Central memory CD8-positive, alpha-beta T cell (primary cell): ENCODE results near the gene SHD.
"Not testable (repeated sequence)": the region's sequence is repeated elsewhere in the genome, so short reads cannot be mapped to it uniquely, and the experiment has no call there.

Source experiments
- ATAC-seq: fragments of 150-1000 bp; cut with Tn5 transposase; replicated peaks from 2 replicates; pipeline ENCODE4 v1.10.0; 2022; ENCODE audit warnings: mild to moderate bottlenecking, moderate FRiP score, moderate number of reproducible peaks; ENCODE audit not compliant: poor library complexity, severe bottlenecking; ENCODE audit errors: extremely low read depth
- DNase-seq, 2 donors: peaks; one replicate each; pipeline ENCODE4 v3.0.0; 2021; ENCODE audit warnings: low spot score in 2 of 2
- H3K27ac Mint-ChIP-seq: one replicate; pipeline ENCODE4 v1.8.0; 2022; ENCODE audit warnings: low read depth, mild to moderate bottlenecking, moderate library complexity, mixed read lengths
- H3K27me3 Mint-ChIP-seq: one replicate; pipeline ENCODE4 v1.8.0; 2022; ENCODE audit warnings: mixed read lengths
- H3K36me3 Mint-ChIP-seq: one replicate; pipeline ENCODE4 v1.8.0; 2022; ENCODE audit warnings: mild to moderate bottlenecking, moderate library complexity, mixed read lengths; ENCODE audit not compliant: insufficient read depth
- H3K4me1 Mint-ChIP-seq: one replicate; pipeline ENCODE4 v1.8.0; 2022; ENCODE audit warnings: mixed read lengths
- H3K4me3 Mint-ChIP-seq: one replicate; pipeline ENCODE4 v1.8.0; 2022; ENCODE audit warnings: mild to moderate bottlenecking, moderate library complexity, mixed read lengths
- H3K9me3 Mint-ChIP-seq: one replicate; pipeline ENCODE4 v1.8.0; 2022; ENCODE audit warnings: mixed read lengths

The SHD gene

DNA sequence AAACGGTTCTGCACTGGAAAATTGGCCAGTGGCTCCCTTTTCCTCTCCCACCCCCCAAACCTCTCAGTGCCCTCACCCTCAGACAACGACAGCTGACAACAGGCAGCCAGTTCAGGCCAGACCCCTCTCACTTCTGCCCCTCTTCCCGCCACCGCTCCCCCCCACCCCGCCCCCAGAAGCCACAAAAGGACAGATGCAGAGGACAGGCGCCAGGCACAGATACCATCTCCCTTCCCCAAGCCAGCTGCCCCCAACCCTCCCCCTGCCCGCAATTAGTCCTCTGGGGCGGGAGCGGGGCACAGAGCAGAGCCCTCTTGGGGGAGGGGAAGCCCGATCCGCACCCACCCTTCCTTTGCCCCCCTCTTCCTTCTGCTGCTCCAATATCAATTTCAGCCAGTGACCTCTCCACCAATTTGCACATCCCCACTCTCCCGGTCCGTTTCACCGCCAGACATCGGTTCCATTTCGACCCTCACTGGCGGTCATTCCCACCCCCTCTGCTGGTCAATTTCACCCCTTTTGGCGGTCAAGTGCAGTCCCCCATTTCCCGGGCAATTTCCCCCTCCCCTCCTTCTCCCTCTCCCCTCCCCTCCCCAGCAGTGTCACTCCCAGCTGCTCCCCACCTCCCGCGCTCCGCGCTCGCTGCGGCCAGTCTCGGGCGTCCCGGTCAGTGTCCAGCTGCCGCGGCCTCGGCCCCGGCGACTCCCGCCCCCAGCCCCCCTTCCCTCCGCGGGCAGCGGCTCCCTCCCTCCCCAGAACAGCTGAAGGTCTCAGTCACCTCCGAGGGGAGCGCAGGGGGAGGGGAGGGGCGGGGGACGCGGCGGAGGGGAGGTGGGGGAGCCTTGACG, at the start of gene SHD:
Gene SHD (plus strand): TSS at position 848 of the 848 bp plus-strand sequence. CDS start 798 bp downstream, outside the sequence.
- peaks cover 4% of the 10 kb centered on the region for H3K4me1 Mint-ChIP-seq
- H3K4me3 Mint-ChIP-seq, result peak within 1 kb of the TSS; percentile 41
- DNase-seq (no peak), ATAC-seq (no peak)
- H3K27ac Mint-ChIP-seq, result no peak within 1 kb of the TSS
- H3K27me3 Mint-ChIP-seq, result peaks cover 31% of the 10 kb centered on the region
- H3K9me3 Mint-ChIP-seq, result no peaks in the 10 kb centered on the region
- peaks cover 5% of the 10 kb centered on the region for H3K36me3 Mint-ChIP-seq

GRCh38 chr19:4230237-4230636, 48.8 kb upstream of the SHD start:
- H3K27ac Mint-ChIP-seq, H3K9me3 Mint-ChIP-seq, DNase-seq, H3K4me1 Mint-ChIP-seq, ATAC-seq, H3K4me3 Mint-ChIP-seq, H3K36me3 Mint-ChIP-seq: not testable (repeated sequence)
- peaks cover 14% of the 10 kb centered on the region for H3K27me3 Mint-ChIP-seq

DNA sequence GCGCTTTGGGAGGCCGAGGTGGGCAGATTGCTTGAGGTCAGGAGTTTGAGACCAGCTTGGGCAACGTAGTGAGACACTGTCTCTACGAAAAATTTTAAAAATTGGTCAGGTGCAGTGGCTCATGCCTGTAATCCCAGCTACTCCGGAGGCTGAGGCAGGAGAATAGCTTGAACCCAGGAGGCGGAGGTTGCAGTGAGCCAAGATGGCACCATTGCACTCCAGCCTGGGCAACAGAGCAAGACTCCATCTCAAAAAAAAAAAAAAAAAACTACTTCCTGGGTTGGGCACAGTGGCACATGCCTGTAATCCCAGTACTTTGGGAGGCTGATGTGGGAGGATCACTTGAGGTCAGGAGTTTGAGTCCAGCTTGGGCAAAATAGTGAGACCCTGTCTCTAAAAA, 47.5 kb upstream of the SHD start:
- peaks cover 14% of the 10 kb centered on the region for H3K27me3 Mint-ChIP-seq
- not testable (repeated sequence) for H3K27ac Mint-ChIP-seq, H3K4me1 Mint-ChIP-seq, H3K4me3 Mint-ChIP-seq, DNase-seq, H3K36me3 Mint-ChIP-seq, H3K9me3 Mint-ChIP-seq, ATAC-seq

GRCh38 chr19:4232139-4232538, 46.9 kb upstream of the SHD start:
- H3K9me3 Mint-ChIP-seq, H3K4me3 Mint-ChIP-seq, H3K4me1 Mint-ChIP-seq, H3K36me3 Mint-ChIP-seq, ATAC-seq, H3K27ac Mint-ChIP-seq, DNase-seq: not testable (repeated sequence)
- H3K27me3 Mint-ChIP-seq, result peaks cover 14% of the 10 kb centered on the region

- no peaks in the 10 kb centered on the region for H3K4me1 Mint-ChIP-seq
- DNase-seq (no peak), ATAC-seq (no peak)
- no peaks in the 10 kb centered on the region for H3K36me3 Mint-ChIP-seq
- peaks cover 14% of the 10 kb centered on the region for H3K27me3 Mint-ChIP-seq
- no peak overlapping the region for H3K27ac Mint-ChIP-seq
- no peak overlapping the region for H3K4me3 Mint-ChIP-seq
- no peaks in the 10 kb centered on the region for H3K9me3 Mint-ChIP-seq
These were observed 46.3 kb upstream of the SHD start for GRCh38 chr19:4232614-4233281.

GRCh38 chr19:4233282-4233853, 45.7 kb upstream of the SHD start:
- Mint-ChIP-seq H3K27me3 (peaks cover 14% of the 10 kb centered on the region), H3K4me1 (no peaks in the 10 kb centered on the region), H3K27ac (no peak overlapping the region), H3K4me3 (no peak overlapping the region), H3K36me3 (no peaks in the 10 kb centered on the region), H3K9me3 (no peaks in the 10 kb centered on the region)
- ATAC-seq (no peak), DNase-seq (peak; percentile 34 to 55)

DNA sequence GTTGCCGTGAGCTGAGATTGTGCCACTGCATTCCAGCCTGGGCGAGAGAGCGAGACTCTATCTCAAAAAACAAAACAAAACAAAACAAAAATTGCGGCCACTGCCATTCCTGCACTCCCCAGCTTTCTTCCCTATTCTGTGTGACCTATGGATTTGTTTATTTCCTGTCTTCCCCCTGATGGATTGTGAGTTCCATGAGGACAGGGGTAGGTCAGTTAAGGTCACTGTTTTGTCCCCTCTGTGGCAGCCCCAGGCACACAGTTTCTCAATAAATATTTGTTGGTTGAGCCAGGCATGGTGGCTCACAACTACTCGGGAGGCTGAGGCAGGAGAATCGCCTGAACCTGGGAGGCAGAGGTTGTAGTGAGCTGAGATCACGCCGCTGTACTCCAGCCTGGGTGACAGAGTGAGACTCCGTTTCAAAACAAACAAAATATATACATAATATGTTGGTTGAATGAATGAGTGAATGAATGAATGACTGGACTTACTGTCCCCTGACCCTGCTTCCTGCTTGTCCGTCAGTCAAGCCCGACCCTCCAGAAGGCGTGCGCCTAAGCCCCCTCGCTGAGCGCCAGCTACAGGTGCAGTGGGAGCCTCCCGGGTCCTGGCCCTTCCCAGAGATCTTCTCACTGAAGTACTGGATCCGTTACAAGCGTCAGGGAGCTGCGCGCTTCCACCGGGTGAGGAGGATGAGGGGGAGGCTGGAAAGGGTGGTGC, 44.8 kb upstream of the SHD start:
- Mint-ChIP-seq H3K9me3 (no peaks in the 10 kb centered on the region), H3K27me3 (peaks cover 14% of the 10 kb centered on the region), H3K4me1 (no peaks in the 10 kb centered on the region), H3K36me3 (peaks cover under 1% of the 10 kb centered on the region), H3K27ac (no peak overlapping the region), H3K4me3 (no peak overlapping the region)
- DNase-seq, result no peak
- ATAC-seq, result no peak

- H3K36me3 Mint-ChIP-seq, result peaks cover 2% of the 10 kb centered on the region
- DNase-seq, result no peak
- H3K4me3 Mint-ChIP-seq, result no peak overlapping the region
- no peak overlapping the region for H3K27ac Mint-ChIP-seq
- H3K27me3 Mint-ChIP-seq, result peaks cover 14% of the 10 kb centered on the region
- ATAC-seq, result no peak
- no peaks in the 10 kb centered on the region for H3K9me3 Mint-ChIP-seq
- H3K4me1 Mint-ChIP-seq, result no peaks in the 10 kb centered on the region
These were observed 44.2 kb upstream of the SHD start for GRCh38 chr19:4234862-4235201.

DNA sequence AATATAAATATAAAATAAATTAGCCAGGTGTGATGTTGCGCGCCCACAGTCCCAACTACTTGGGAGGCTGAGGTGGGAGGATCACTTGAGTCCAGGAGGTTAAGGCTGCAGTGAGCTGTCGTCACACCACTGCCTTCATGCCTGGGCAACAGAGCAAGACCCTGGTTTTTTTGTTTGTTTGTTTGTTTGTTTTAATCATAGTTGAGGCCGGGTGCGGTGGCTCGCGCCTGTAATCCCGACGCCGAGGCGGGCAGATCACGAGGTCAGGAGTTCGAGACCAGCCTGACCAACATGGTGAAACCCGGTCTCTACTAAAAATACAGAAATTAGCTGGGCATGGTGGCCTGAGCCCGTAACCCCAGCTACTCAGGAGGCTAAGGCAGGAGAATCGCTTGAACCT, 41.6 kb upstream of the SHD start:
- ATAC-seq, H3K36me3 Mint-ChIP-seq, H3K27ac Mint-ChIP-seq, H3K9me3 Mint-ChIP-seq, DNase-seq, H3K4me1 Mint-ChIP-seq, H3K4me3 Mint-ChIP-seq: not testable (repeated sequence)
- peaks cover 14% of the 10 kb centered on the region for H3K27me3 Mint-ChIP-seq

GRCh38 chr19:4238831-4239230, 40.2 kb upstream of the SHD start:
- peaks cover 2% of the 10 kb centered on the region for H3K36me3 Mint-ChIP-seq
- no peak for DNase-seq
- no peak overlapping the region for H3K27ac Mint-ChIP-seq
- ATAC-seq, result no peak
- H3K27me3 Mint-ChIP-seq, result peaks cover 4% of the 10 kb centered on the region
- H3K4me3 Mint-ChIP-seq, result no peak overlapping the region
- peaks cover 5% of the 10 kb centered on the region for H3K4me1 Mint-ChIP-seq
- no peaks in the 10 kb centered on the region for H3K9me3 Mint-ChIP-seq

GRCh38 chr19:4241824-4242430, 37.1 kb upstream of the SHD start:
- H3K9me3 Mint-ChIP-seq, result no peaks in the 10 kb centered on the region
- no peak overlapping the region for H3K27ac Mint-ChIP-seq
- peaks cover 5% of the 10 kb centered on the region for H3K36me3 Mint-ChIP-seq
- H3K4me3 Mint-ChIP-seq, result no peak overlapping the region
- ATAC-seq (no peak), DNase-seq (no peak)
- H3K4me1 Mint-ChIP-seq, result peaks cover 5% of the 10 kb centered on the region
- no peaks in the 10 kb centered on the region for H3K27me3 Mint-ChIP-seq

DNA sequence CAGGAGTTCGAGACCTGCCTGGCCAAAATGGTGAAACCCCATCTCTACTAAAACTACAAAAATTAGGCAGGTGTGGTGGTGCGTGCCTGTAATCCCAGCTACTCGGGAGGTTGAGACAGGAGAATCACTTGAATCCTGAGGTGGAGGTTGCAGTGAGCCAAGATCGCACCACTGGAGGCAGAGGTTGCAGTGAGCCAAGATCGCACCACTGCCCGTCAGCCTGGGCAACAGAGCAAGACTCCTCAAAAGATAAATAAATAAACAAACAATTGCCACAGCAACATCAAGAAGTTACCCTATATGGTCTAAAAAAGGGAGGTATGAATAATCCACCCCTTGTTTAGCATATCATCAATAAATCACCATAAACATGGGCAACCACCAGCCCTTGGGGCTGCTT, 33.1 kb upstream of the SHD start:
- Mint-ChIP-seq H3K27ac (peak overlapping the region; percentile 96), H3K4me1 (peaks cover 19% of the 10 kb centered on the region), H3K4me3 (peak overlapping the region; percentile 85), H3K36me3 (peaks cover 34% of the 10 kb centered on the region)
- not testable (repeated sequence) for ATAC-seq, H3K9me3 Mint-ChIP-seq, H3K27me3 Mint-ChIP-seq, DNase-seq
